AG04450 (cell line): ENCODE measurements around the gene CYP27C1. TPM values are rescaled to one million over a fixed set of nuclear protein-coding genes. Genes with fewer than 3 reads are reported as not detected.

Experiments
- CTCF ChIA-PET: fragments of 300-600, 350-600 bp; formaldehyde crosslinking; extraction: SDS; loops from one replicate; lab custom pipeline; 2022; ENCODE audit warnings: antibody characterized with exemption, inconsistent platforms; lab: Charles Lee
- POLR2A ChIA-PET: fragments of 350-600 bp; formaldehyde crosslinking; extraction: SDS; loops from one replicate; lab custom pipeline; 2021; ENCODE audit warnings: antibody characterized with exemption, inconsistent platforms; lab: Yijun Ruan, JAX
- DNase-seq: peaks from one replicate; pipeline ENCODE4 v3.0.0-alpha.2; 2011; ENCODE audit warnings: low read depth, low spot score
- H3K27ac ChIP-seq: one replicate; pipeline ENCODE4 v1.5.1; 2012; ENCODE audit warnings: low read depth, low read length, control low read depth
- H3K27me3 ChIP-seq: one replicate; pipeline ENCODE4 v1.6.0; 2012; ENCODE audit warnings: low read length; ENCODE audit not compliant: control insufficient read depth, insufficient read depth
- H3K4me3 ChIP-seq: 2 replicates; pipeline ENCODE4 v1.5.1; 2011; ENCODE audit warnings: mild to moderate bottlenecking, low read depth, low read length, control low read depth
- H3K9me3 ChIP-seq: 2 replicates; pipeline ENCODE4 v1.5.1; 2012; ENCODE audit warnings: low read length; ENCODE audit not compliant: control insufficient read depth, insufficient read depth
- CTCF ChIP-seq: IDR thresholded peaks from 2 replicates; pipeline ENCODE4 v1.5.1; 2011; ENCODE audit warnings: low read depth, low read length, control low read depth, inconsistent platforms
- polyA plus RNA-seq: library from polyadenylated mRNA; depleted of rRNA; stranded (reverse); fragments of >200 nt; gene quantifications from 2 replicates; pipeline ENCODE4 v1.2.3, GENCODE V29; 2011

Gene CYP27C1
- polyA plus RNA-seq, 1 experiment, result not detected

- no peaks in the 10 kb centered on the region for H3K27me3 ChIP-seq
- ChIA-PET POLR2A (no interaction called here), CTCF (no interaction called here)
- no peak overlapping the region for H3K4me3 ChIP-seq
- no peak overlapping the region for H3K27ac ChIP-seq
- TF ChIP-seq CTCF, result no peak
- DNase-seq, result no peak
- no peaks in the 10 kb centered on the region for H3K9me3 ChIP-seq
Measured at GRCh38 chr2:127169066-127169660, 50.9 kb downstream of the CYP27C1 start.

GRCh38 chr2:127166231-127166860 is 53.8 kb downstream of the CYP27C1 start:
- POLR2A ChIA-PET, result no interaction called here
- no peak overlapping the region for H3K4me3 ChIP-seq
- no peak for TF ChIP-seq CTCF

GRCh38 chr2:127165539-127165935 is 54.6 kb downstream of the CYP27C1 start:
- ChIA-PET CTCF (no interaction called here), POLR2A (no interaction called here)
- Histone ChIP-seq H3K4me3 (no peak overlapping the region), H3K27ac (no peak overlapping the region), H3K27me3 (no peaks in the 10 kb centered on the region), H3K9me3 (no peaks in the 10 kb centered on the region)
- TF ChIP-seq CTCF, result no peak
- DNase-seq, result no peak

More at GRCh38 chr2:127166231-127166860, 53.8 kb downstream of the CYP27C1 start:
- H3K9me3 ChIP-seq, result no peaks in the 10 kb centered on the region
- H3K27ac ChIP-seq, result no peak overlapping the region
- no peak for DNase-seq
- CTCF ChIA-PET, result no interaction called here
- no peaks in the 10 kb centered on the region for H3K27me3 ChIP-seq

- DNase-seq, result no peak
- CTCF ChIA-PET, result no interaction called here
Measured at GRCh38 chr2:127164761-127165538, 55.1 kb downstream of the CYP27C1 start.

More at GRCh38 chr2:127164761-127165538, 55.1 kb downstream of the CYP27C1 start:
- Histone ChIP-seq H3K27ac (no peak overlapping the region), H3K9me3 (no peaks in the 10 kb centered on the region), H3K27me3 (no peaks in the 10 kb centered on the region), H3K4me3 (no peak overlapping the region)
- POLR2A ChIA-PET, result no interaction called here
- TF ChIP-seq CTCF, result no peak
